ENCODE data around the gene HNRNPM.

GRCh38 chr19:8461891-8462290, 17.1 kb downstream of the HNRNPM start:
- no peak for TF ChIP-seq CTCF (IDR thresholded peaks at IDR 0.05 in 4 of 5, conservative IDR thresholded peaks at IDR 0.05 in 1 of 5)
- no peak for TF ChIP-seq POLR2A (IDR thresholded peaks at IDR 0.05)
